ENCODE results near the gene CENPU.

GRCh38 chr4:184747034-184747830, 13.3 kb upstream of the CENPU start:
- no peak for TF ChIP-seq CTCF (IDR thresholded peaks at IDR 0.05)
- no peak for TF ChIP-seq POLR2A (IDR thresholded peaks at IDR 0.05)
- no peak for TF ChIP-seq EP300 (IDR thresholded peaks at IDR 0.05)
